ENCODE data around the gene SYTL2.

Gene SYTL2

DNA sequence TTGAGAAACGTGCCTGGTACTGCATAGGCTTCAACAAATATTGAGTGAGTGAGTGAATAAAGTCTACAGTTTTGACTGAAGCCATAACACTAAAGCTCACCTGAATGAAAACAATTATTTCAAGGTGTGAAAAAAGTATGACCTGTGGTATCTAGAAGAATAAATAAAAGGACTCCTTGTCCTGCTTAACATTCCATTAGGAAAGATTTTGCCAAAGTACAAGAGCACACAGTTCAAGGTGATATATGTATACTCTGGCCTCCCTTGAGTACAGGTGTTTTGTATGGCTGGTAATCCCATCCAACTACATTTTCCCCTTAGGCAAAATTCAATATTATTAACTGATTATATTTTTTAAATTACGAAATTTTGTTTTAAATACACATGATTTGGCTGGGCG lies 144.3 kb downstream of the SYTL2 start:
- no peak overlapping the region for H3K4me3 ChIP-seq (ENCODE audit: low read length)
- TF ChIP-seq, protein P1, sequence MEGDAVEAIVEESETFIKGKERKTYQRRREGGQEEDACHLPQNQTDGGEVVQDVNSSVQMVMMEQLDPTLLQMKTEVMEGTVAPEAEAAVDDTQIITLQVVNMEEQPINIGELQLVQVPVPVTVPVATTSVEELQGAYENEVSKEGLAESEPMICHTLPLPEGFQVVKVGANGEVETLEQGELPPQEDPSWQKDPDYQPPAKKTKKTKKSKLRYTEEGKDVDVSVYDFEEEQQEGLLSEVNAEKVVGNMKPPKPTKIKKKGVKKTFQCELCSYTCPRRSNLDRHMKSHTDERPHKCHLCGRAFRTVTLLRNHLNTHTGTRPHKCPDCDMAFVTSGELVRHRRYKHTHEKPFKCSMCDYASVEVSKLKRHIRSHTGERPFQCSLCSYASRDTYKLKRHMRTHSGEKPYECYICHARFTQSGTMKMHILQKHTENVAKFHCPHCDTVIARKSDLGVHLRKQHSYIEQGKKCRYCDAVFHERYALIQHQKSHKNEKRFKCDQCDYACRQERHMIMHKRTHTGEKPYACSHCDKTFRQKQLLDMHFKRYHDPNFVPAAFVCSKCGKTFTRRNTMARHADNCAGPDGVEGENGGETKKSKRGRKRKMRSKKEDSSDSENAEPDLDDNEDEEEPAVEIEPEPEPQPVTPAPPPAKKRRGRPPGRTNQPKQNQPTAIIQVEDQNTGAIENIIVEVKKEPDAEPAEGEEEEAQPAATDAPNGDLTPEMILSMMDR (IDR thresholded peaks at IDR 0.05; ENCODE audit: insufficient read depth, low read depth, low read length, missing control alignments), result no peak
- no peak for DNase-seq (ENCODE audit: low read depth)

DNA sequence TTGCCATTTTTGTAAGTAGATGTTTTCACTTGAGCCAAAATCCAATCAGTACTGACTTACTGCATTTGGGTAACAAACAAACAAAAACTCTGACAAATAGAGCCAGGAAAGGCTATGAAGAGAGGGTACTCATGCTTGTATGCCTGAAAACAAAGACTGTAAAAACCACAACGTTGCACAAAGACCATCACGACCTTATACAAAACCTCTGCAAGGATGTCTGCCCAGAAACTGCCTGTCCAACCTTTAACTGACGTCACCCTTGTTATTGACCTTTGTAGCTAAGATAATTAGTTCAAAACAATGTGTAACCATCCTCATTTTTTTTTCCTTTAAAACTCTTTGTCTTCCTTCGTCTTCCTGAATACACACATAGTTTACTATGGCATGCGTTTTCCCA lies 145.2 kb downstream of the SYTL2 start:
- DNase-seq (ENCODE audit: low read depth), result no peak
- TF ChIP-seq, protein P1 (IDR thresholded peaks at IDR 0.05; ENCODE audit: insufficient read depth, low read depth, low read length, missing control alignments), result no peak
- H3K4me3 ChIP-seq (ENCODE audit: low read length), result no peak overlapping the region

DNA sequence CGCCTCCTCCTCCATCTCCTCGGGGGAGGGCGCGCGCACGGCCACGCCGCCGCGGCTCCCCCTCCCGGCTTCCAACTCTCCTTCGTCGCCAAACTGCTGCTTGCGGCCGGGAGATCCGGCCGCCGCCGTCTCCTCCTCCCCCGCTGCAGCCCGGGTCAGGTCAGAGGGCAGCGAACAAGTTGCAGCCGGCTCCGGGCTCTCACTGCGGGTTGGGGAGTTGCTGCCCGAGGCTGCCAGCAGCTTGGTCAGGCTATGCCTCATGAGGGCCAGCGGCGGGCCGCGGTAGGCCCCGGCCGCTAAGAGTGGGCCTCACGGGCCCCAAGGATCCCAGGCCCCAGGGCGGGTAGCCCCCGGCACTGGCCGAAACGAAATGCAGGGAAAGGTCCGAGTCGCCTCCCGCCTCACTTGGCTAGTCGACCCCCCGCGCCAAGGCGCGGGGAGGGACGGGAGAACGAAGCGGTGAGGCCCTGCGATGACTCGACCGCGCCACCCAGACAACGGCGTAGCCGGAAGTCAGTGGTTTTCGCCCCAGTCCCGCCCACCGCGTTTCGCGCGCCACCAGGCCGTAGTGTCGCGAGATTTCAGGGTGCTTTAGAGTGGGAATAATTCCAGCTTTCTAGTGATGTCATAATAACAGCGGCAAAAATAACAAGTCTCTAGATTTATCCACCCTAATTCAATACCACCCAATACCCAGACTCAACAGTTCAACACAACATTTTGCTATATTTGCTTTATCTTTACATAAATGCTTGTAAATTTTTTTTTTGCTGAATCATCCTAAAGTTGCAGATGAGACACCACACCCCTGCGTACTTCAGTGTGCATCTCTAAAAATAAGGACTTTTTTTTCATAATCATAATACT lies 146.1 kb downstream of the SYTL2 start, which contains the start of gene CREBZF:
Gene CREBZF (minus strand): TSS at position 515 of the 867 bp plus-strand sequence. CDS start 254 bp downstream, at position 261.
- H3K4me3 ChIP-seq (ENCODE audit: low read length), result peak within 1 kb of the TSS; percentile 83
- peak; percentile 95 for DNase-seq (ENCODE audit: low read depth)
- TF ChIP-seq, protein P1 (IDR thresholded peaks at IDR 0.05; ENCODE audit: insufficient read depth, low read depth, low read length, missing control alignments), result no peak

DNA sequence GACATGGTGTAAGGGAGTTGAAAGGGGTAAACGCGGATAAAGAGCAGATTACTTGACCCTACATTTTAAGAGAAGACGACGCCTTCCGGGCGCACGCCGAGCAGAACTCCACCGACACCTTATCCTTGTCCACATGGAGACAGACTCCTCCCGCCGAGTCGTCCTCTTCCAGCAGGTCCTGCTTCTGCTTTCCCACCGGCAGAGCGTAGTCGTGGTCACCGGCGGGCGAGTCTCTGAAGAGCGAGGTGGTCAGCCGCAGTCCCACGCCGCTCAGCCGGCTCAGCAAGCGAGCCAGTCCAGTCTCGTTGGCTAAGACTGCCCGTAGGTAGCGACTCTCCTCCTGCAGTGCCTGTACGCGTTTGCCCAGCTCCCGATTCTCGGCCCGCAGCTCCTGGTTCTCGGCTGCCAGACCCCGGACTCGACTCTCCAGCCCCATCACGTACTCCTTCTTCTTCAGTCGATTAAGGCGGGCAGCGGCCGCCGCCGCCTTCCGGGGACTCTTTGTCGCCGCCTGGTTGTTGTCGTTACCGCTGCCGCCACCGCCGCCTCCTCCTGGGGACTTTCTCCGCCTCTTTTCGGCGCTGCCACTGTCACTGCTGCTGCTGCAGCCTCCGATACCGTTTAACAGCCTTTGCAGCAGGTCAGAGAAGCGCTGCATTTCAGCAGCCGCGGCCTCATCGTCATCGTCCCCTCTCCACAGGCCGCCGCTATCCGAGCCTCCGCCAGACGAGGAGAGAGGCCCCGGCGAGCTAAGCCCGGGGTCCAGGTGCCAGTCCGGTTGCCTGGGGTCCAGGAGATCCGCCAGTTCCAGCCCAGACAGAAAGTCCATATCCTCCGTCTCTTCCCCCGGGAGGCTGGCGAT lies 147.0 kb downstream of the SYTL2 start:
- TF ChIP-seq, protein P1 (IDR thresholded peaks at IDR 0.05; ENCODE audit: insufficient read depth, low read depth, low read length, missing control alignments), result peak; percentile 47
- peak; percentile 66 for DNase-seq (ENCODE audit: low read depth)

DNA sequence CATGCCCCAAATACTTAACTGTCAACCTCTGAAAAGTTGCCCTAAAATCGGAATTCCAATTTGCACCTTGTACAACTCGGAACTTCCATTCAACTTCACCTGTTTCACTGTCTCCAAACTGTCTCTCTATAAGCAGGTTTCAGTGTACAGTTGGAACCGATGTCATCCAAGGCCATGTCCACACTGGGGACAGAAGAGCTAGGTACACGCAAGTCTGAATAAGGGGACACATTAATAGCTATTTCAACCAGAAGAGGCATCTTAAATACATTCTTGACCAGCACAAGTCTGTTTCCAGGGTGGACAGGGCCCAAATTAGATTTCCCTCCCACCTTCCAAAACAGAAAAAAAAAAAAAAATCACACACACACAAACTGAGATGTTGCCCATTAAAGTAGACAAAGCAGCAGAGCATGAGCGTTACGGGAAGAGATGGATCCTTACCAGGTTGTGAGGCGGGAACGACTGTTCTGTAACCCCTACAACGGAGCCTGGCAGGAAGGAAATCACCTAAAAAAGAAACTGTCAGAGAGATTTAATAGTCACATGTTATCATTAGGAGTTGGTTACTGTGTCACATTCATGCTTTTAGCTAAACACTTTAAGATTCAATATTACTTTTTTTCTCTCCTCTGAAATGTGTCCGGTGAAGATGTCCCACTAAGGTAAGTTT lies 147.7 kb downstream of the SYTL2 start:
- TF ChIP-seq, protein P1 (IDR thresholded peaks at IDR 0.05; ENCODE audit: insufficient read depth, low read depth, low read length, missing control alignments), result no peak
- DNase-seq (ENCODE audit: low read depth), result no peak
- peak overlapping the region; percentile 83 for H3K4me3 ChIP-seq (ENCODE audit: low read length)

More for the DNA sequence above, 147.0 kb downstream of the SYTL2 start:
- peak overlapping the region; percentile 83 for H3K4me3 ChIP-seq (ENCODE audit: low read length)

DNA sequence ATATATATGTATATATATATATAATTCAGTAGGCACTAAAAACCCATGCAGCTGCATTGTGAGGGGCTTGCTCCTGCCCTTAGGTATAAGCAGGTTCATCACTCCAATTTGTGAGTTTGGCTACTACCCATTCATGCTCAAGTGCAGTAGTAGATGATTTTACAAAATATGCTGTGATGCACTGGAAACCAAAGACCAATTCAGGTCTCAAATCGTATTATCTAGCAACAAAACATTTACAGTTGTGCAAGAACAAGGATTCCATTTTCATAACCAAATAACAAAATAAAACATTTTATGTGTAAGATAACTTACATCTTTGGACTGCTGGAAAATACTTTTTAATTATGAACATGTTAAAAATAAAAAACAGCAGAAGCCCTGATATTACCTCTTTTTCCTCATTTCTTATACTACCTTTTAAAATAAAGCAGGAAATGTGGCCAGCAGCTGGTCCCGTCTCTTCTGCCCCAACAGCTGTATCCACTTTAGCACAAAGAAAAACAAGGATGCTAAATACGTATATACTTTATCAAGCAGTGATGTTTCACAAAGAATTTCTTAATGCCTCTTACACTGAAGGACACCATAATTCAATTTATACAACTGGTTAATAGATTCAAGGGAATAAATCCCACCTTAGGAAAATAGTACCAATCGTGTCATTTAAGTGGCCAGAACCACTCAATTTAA lies 148.8 kb downstream of the SYTL2 start:
- H3K4me3 ChIP-seq (ENCODE audit: low read length), result peak overlapping the region; percentile 83
- TF ChIP-seq, protein P1 (IDR thresholded peaks at IDR 0.05; ENCODE audit: insufficient read depth, low read depth, low read length, missing control alignments), result no peak
- DNase-seq (ENCODE audit: low read depth), result no peak

Measured in epithelial cell of esophagus (primary cell).